Transverse colon (tissue), 4 donors: ENCODE results near the gene RGS5.

Source experiments
- EP300 ChIP-seq: sonication (generic); formaldehyde crosslinking; IDR thresholded peaks from one replicate; pipeline ENCODE4 v1.6.1; 2017; ENCODE audit warnings: antibody characterized with exemption, low read depth
- POLR2A ChIP-seq: fragments of 450-650 bp; IDR thresholded peaks from one replicate; pipeline ENCODE4 v1.6.1; 2016; ENCODE audit warnings: antibody characterized with exemption, mild to moderate bottlenecking, moderate library complexity
- POLR2AphosphoS5 ChIP-seq, 3 donors: sonication (generic); formaldehyde crosslinking; IDR thresholded peaks; one replicate each; pipeline ENCODE4 v1.6.1; 2016; ENCODE audit warnings: antibody characterized with exemption in 3 of 3
- TF ChIP-seq, protein P1 (sequence below), 5 experiments: fragments of 200-600 bp in 3 of 5; fragments of 450-650 bp in 2 of 5; sonication (generic) in 3 of 5; IDR thresholded peaks; 1 replicate in 2 of 5; 2 replicates in 3 of 5; pipeline ENCODE4 v1.5.1; 2016 to 2017; ENCODE audit warnings: antibody characterized with exemption in 5 of 5, inconsistent platforms in 3 of 5, mild to moderate bottlenecking in 2 of 5, moderate library complexity in 1 of 5

DNA sequence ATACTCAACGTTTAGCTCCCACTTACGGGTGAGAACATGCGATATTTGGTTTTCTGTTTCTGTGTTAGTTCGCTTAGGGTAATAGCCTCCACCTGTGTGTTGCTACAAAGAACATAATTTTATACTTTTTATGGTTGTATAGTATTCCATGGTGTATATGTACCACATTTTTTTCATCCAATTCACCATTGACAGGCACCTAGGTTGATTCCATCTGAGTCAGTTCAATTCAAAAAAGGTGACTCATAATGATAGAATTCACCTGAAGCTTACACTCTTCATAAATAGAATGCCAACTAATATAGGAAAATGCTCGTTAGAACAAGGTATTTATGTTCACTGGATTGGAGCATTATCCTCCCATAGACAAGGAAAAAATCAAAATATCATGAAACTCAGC, 95.1 kb downstream of the RGS5 start:
- TF ChIP-seq, protein P1, sequence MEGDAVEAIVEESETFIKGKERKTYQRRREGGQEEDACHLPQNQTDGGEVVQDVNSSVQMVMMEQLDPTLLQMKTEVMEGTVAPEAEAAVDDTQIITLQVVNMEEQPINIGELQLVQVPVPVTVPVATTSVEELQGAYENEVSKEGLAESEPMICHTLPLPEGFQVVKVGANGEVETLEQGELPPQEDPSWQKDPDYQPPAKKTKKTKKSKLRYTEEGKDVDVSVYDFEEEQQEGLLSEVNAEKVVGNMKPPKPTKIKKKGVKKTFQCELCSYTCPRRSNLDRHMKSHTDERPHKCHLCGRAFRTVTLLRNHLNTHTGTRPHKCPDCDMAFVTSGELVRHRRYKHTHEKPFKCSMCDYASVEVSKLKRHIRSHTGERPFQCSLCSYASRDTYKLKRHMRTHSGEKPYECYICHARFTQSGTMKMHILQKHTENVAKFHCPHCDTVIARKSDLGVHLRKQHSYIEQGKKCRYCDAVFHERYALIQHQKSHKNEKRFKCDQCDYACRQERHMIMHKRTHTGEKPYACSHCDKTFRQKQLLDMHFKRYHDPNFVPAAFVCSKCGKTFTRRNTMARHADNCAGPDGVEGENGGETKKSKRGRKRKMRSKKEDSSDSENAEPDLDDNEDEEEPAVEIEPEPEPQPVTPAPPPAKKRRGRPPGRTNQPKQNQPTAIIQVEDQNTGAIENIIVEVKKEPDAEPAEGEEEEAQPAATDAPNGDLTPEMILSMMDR (IDR thresholded peaks at IDR 0.05) = no peak
- TF ChIP-seq POLR2A = no peak
- no peak for TF ChIP-seq POLR2AphosphoS5 (IDR thresholded peaks at IDR 0.05)
- no peak for TF ChIP-seq EP300
